ENCODE results near the gene ATG2A. TPM values are rescaled to one million over a fixed set of nuclear protein-coding genes. Genes with fewer than 3 reads are reported as not detected.

Gene ATG2A
- total and polyA plus RNA-seq, 2 donors (not counting 3 experiments of a cell fraction or from before 2014, with no cell fraction given): 13.4 to 24.3 TPM

GRCh38 chr11:64963072-64963631, 46.1 kb upstream of the ATG2A start:
- POLR2A ChIA-PET: no interaction called here
- Histone ChIP-seq H3K4me2 (ENCODE audit: insufficient read depth, low read length) (no peak overlapping the region), H3K9ac (replicated peaks; ENCODE audit: extremely low read depth, insufficient read depth, low read length) (no peak overlapping the region), H3K79me2 (ENCODE audit: control insufficient read depth, insufficient read depth, low read length) (no peaks in the 10 kb centered on the region), H3K9me1 (replicated peaks; ENCODE audit: control insufficient read depth, extremely low read depth, insufficient read depth, low read length) (no peaks in the 10 kb centered on the region), H3K4me1 (ENCODE audit: control insufficient read depth, extremely low read depth, insufficient read depth, low read length) (no peaks in the 10 kb centered on the region), H3K27ac (ENCODE audit: insufficient read depth, low read depth, low read length) (no peak overlapping the region), H3K36me3 (ENCODE audit: control insufficient read depth in 2 of 2, extremely low read depth in 1 of 2, insufficient read depth in 2 of 2, low read length in 2 of 2) (no peaks in the 10 kb centered on the region), H2AFZ (ENCODE audit: low read depth, low read length) (no peak overlapping the region), H3K9me3 (replicated peaks; ENCODE audit: control insufficient read depth, insufficient read depth, low read length) (no peaks in the 10 kb centered on the region), H3K27me3 (ENCODE audit: control insufficient read depth in 2 of 2, insufficient read depth in 2 of 2, low read length in 2 of 2) (peaks cover 4 to 10% of the 10 kb centered on the region in 2 experiments), H3K4me3 (replicated peaks in 1 of 3; ENCODE audit: insufficient read depth in 1 of 3, low read depth in 1 of 3, low read length in 3 of 3) (no peak overlapping the region), H4K20me1 (replicated peaks; ENCODE audit: control insufficient read depth, extremely low read depth, insufficient read depth, low read length) (no peaks in the 10 kb centered on the region)
- no TSS peak for BruUV-seq (replicated peaks)
- TF ChIP-seq EZH2 (IDR thresholded peaks at IDR 0.05; ENCODE audit: borderline replicate concordance, low read depth, low read length, severe bottlenecking) (no peak), MYC (IDR thresholded peaks at IDR 0.05; ENCODE audit: low read depth, low read length) (no peak), JUN (IDR thresholded peaks at IDR 0.05; ENCODE audit: borderline replicate concordance, insufficient read depth, insufficient read length, low read depth) (no peak), POLR2AphosphoS5 (IDR thresholded peaks at IDR 0.05; ENCODE audit: insufficient read depth, low read depth, low read length) (no peak), FOS (IDR thresholded peaks at IDR 0.05; ENCODE audit: borderline replicate concordance, insufficient read depth, low read length) (no peak), GATA2 (IDR thresholded peaks at IDR 0.05; ENCODE audit: insufficient read depth, insufficient read length, low read depth, low read length) (no peak), POLR2A (IDR thresholded peaks at IDR 0.05; ENCODE audit: low read depth, low read length) (no peak), CTCF (IDR thresholded peaks at IDR 0.05; ENCODE audit: extremely low read depth in 1 of 2, insufficient read depth in 1 of 2, low read depth in 1 of 2, low read length in 2 of 2) (no peak), MAX (IDR thresholded peaks at IDR 0.05; ENCODE audit: insufficient read depth, insufficient read length) (no peak)
- CTCF ChIA-PET: interaction anchor here (0.7 to 1.9 kb wide), 4 partner anchors 9 to 33 kb away, joined by 3 to 8 read pairs (median 4); partner anchors contain the start of genes BATF2 and GPHA2
- intact Hi-C loops (cut with micrococcal nuclease): no loop called here
- DNase-seq (ENCODE audit: low read depth, low spot score): no peak
- dilution Hi-C loops (cut with MboI; ENCODE audit: extremely low pct_ligation_motif_present, low sequenced_read_pairs): no loop called here
- no peak for FAIRE-seq
